CD4-positive, alpha-beta T cell (primary cell): ENCODE measurements around the gene LPP. TPM values are rescaled to one million over a fixed set of nuclear protein-coding genes. Genes with fewer than 3 reads are reported as not detected.

Experiments used
- ATAC-seq: fragments of 200-7000 bp; cut with Tn5 transposase; one replicate; pipeline ENCODE4 v1.10.0; 2022; ENCODE audit warnings: mild to moderate bottlenecking; ENCODE audit not compliant: poor library complexity
- CTCF ChIA-PET: fragments of 350-600 bp; sonication (Branson Sonifier 250); formaldehyde crosslinking; loops from one replicate; lab custom pipeline; 2021; ENCODE audit warnings: antibody characterized with exemption, inconsistent platforms; lab: Charles Lee
- POLR2A ChIA-PET: fragments of 350-600 bp; sonication (Branson Sonifier 250); formaldehyde crosslinking; loops from one replicate; lab custom pipeline; 2021; ENCODE audit warnings: antibody characterized with exemption, inconsistent platforms; lab: Charles Lee
- DNase-seq, 14 experiments: peaks; one replicate each; pipeline ENCODE4 v3.0.0-alpha.2; 2013 to 2020; ENCODE audit warnings: mixed read lengths in 2 of 14
- H3K27ac ChIP-seq, 2 donors: one replicate each; pipeline versions ENCODE4 v1.5.1 to v1.7.0; 2013; ENCODE audit warnings: low read length in 2 of 2, low read depth in 1 of 2, mild to moderate bottlenecking in 1 of 2
- H3K27me3 ChIP-seq, 2 experiments: 1 replicate in 1 of 2; 2 replicates in 1 of 2; pipeline versions ENCODE4 v1.6.1 to v1.7.0; 2013; ENCODE audit warnings: low read length in 2 of 2, control low read depth in 1 of 2, mild to moderate bottlenecking in 1 of 2, moderate library complexity in 1 of 2; ENCODE audit not compliant: insufficient read depth in 2 of 2, control insufficient read depth in 1 of 2
- H3K36me3 ChIP-seq: one replicate; pipeline ENCODE4 v1.6.1; 2013; ENCODE audit warnings: low read length, control low read depth; ENCODE audit not compliant: insufficient read depth
- H3K4me1 ChIP-seq: one replicate; pipeline ENCODE4 v1.6.1; 2013; ENCODE audit warnings: low read length, control low read depth; ENCODE audit not compliant: insufficient read depth
- H3K4me3 ChIP-seq: one replicate; pipeline ENCODE4 v1.5.1; 2013; ENCODE audit warnings: mild to moderate bottlenecking, low read length, moderate library complexity
- H3K9me3 ChIP-seq, 2 experiments: 1 replicate in 1 of 2; 2 replicates in 1 of 2; pipeline versions ENCODE4 v1.6.1 to v1.7.0; 2013; ENCODE audit warnings: low read length in 2 of 2, mild to moderate bottlenecking in 2 of 2, control low read depth in 1 of 2, moderate library complexity in 1 of 2; ENCODE audit not compliant: control insufficient read depth in 1 of 2, insufficient read depth in 1 of 2
- H3K27ac Mint-ChIP-seq: one replicate; pipeline ENCODE4 v1.8.0; 2020; ENCODE audit warnings: mixed read lengths
- H3K27me3 Mint-ChIP-seq: one replicate; pipeline ENCODE4 v1.8.0; 2021; ENCODE audit warnings: mixed read lengths
- H3K36me3 Mint-ChIP-seq: one replicate; pipeline ENCODE4 v1.8.0; 2021; ENCODE audit warnings: low read depth, mixed read lengths
- H3K4me1 Mint-ChIP-seq: one replicate; pipeline ENCODE4 v1.8.0; 2021; ENCODE audit warnings: low read depth, mixed read lengths
- H3K4me3 Mint-ChIP-seq: one replicate; pipeline ENCODE4 v1.8.0; 2020; ENCODE audit warnings: mild to moderate bottlenecking, mixed read lengths
- H3K9me3 Mint-ChIP-seq: one replicate; pipeline ENCODE4 v1.8.0; 2020; ENCODE audit warnings: mixed read lengths
- intact Hi-C, 2 experiments: fragments of 100-400 bp; cut with DNase I in 1 of 2; cut with micrococcal nuclease in 1 of 2; formaldehyde crosslinking; loops; one replicate each; pipeline versions ENCODE4 v1.15.1 to v1.9.0; 2023 to 2025; cut with DNase I, micrococcal nuclease
- total RNA-seq, 174 experiments: library from RNA in 2 of 174; stranded (reverse) in 2 of 174; gene quantifications; one replicate each; pipeline ENCODE4 v1.2.3 and lab custom pipeline; 2021 to 2026
- TF ChIP-seq, protein P1 (sequence below): fragments of 200-600 bp; IDR thresholded peaks from one replicate; pipeline ENCODE4 v1.8.0; 2022; ENCODE audit warnings: antibody characterized with exemption, mild to moderate bottlenecking

The LPP gene
- total RNA-seq, 2 experiments from 2014 or later = 45.6 to 45.9 TPM

GRCh38 chr3:188624828-188625227, 470.9 kb downstream of the LPP start:
- Mint-ChIP-seq H3K27me3 (no peaks in the 10 kb centered on the region), H3K4me1 (no peaks in the 10 kb centered on the region), H3K4me3 (no peak overlapping the region), H3K36me3 (peaks cover 7% of the 10 kb centered on the region), H3K9me3 (no peaks in the 10 kb centered on the region), H3K27ac (no peak overlapping the region)
- H3K36me3 ChIP-seq = no peaks in the 10 kb centered on the region
- DNase-seq (no peak), ATAC-seq (no peak)
- CTCF ChIA-PET = no interaction called here
- POLR2A ChIA-PET = no interaction called here
- intact Hi-C loops = no loop called here
- H3K27me3 ChIP-seq = no peaks in the 10 kb centered on the region
- H3K27ac ChIP-seq = no peak overlapping the region
- no peak overlapping the region for H3K4me3 ChIP-seq
- TF ChIP-seq, protein P1, sequence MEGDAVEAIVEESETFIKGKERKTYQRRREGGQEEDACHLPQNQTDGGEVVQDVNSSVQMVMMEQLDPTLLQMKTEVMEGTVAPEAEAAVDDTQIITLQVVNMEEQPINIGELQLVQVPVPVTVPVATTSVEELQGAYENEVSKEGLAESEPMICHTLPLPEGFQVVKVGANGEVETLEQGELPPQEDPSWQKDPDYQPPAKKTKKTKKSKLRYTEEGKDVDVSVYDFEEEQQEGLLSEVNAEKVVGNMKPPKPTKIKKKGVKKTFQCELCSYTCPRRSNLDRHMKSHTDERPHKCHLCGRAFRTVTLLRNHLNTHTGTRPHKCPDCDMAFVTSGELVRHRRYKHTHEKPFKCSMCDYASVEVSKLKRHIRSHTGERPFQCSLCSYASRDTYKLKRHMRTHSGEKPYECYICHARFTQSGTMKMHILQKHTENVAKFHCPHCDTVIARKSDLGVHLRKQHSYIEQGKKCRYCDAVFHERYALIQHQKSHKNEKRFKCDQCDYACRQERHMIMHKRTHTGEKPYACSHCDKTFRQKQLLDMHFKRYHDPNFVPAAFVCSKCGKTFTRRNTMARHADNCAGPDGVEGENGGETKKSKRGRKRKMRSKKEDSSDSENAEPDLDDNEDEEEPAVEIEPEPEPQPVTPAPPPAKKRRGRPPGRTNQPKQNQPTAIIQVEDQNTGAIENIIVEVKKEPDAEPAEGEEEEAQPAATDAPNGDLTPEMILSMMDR = no peak
- H3K9me3 ChIP-seq = no peaks in the 10 kb centered on the region
- no peaks in the 10 kb centered on the region for H3K4me1 ChIP-seq

DNA sequence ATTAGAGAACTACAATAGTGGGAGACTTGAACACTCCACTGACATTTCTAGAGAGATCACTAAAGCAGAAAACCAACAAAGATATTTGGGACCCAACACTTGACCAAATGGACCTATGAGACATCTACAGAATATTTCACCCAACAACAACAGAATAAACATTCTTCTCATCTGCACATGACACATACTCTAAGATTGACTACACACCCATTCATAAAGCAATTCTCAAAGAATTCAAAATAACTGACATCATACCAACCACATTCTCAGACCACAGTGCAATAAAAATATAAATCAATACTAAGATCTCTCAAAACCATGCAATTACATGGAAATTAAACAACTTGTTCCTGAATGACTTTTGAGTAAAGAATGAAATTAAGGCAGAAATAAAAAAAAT, 473.7 kb downstream of the LPP start:
- Histone ChIP-seq H3K9me3 (no peaks in the 10 kb centered on the region), H3K4me3 (no peak overlapping the region), H3K27ac (no peak overlapping the region), H3K36me3 (no peaks in the 10 kb centered on the region), H3K27me3 (no peaks in the 10 kb centered on the region), H3K4me1 (no peaks in the 10 kb centered on the region)
- H3K27ac Mint-ChIP-seq = no peak overlapping the region
- intact Hi-C loops = no loop called here
- TF ChIP-seq, protein P1 = no peak
- CTCF ChIA-PET = no interaction called here
- ATAC-seq (no peak), DNase-seq (no peak)
- POLR2A ChIA-PET = no interaction called here
- no peaks in the 10 kb centered on the region for H3K27me3 Mint-ChIP-seq
- no peak overlapping the region for H3K4me3 Mint-ChIP-seq
- no peaks in the 10 kb centered on the region for H3K4me1 Mint-ChIP-seq
- no peaks in the 10 kb centered on the region for H3K9me3 Mint-ChIP-seq
- peaks cover 7% of the 10 kb centered on the region for H3K36me3 Mint-ChIP-seq

DNA sequence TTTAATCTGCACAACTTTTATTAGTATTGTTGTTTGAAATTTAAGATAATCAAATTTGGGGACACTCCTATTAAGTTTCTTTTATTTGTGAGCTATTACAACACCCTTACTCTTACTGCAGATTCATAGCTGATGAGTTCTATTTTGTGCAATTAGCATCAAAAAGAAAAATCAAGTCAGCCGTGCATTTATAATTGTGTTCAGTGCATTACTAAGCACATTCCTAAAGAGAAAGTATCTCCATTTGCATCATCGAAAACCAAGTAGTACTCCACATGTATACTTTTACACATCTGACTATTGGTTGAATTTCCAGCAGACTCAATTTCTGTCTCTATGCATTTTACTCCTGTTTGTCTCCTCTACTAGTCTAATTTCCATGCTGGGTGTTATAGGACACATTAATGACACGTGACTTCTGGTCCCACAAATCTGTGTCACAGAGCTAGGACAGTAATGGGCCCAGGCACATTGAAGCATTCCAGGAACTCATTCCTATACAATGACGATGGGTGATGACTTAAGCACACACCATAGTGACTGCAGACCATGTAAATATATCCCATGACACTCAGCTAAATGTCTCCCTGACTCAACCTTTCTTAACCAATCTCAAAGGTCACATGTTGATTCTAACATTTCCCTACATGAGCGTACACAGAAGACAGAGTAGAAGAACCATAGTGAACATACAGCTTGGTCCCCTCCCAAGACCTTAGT, 477.5 kb downstream of the LPP start:
- Mint-ChIP-seq H3K9me3 (no peaks in the 10 kb centered on the region), H3K4me3 (no peak overlapping the region), H3K4me1 (no peaks in the 10 kb centered on the region), H3K27me3 (no peaks in the 10 kb centered on the region), H3K36me3 (peaks cover 13% of the 10 kb centered on the region), H3K27ac (no peak overlapping the region)
- Histone ChIP-seq H3K9me3 (no peaks in the 10 kb centered on the region), H3K4me3 (no peak overlapping the region), H3K27ac (no peak overlapping the region), H3K27me3 (no peaks in the 10 kb centered on the region), H3K36me3 (no peaks in the 10 kb centered on the region), H3K4me1 (no peaks in the 10 kb centered on the region)
- DNase-seq (no peak), ATAC-seq (no peak)
- TF ChIP-seq, protein P1 = no peak
- intact Hi-C loops = no loop called here
- POLR2A ChIA-PET = no interaction called here
- CTCF ChIA-PET = no interaction called here
